ENCODE results near the gene MAP3K2.
"Not testable (repeated sequence)": the region's sequence is repeated elsewhere in the genome, so short reads cannot be mapped to it uniquely, and the experiment has no call there.

Gene MAP3K2

GRCh38 chr2:127421116-127421800 lies 33.5 kb upstream of the MAP3K2 start:
- no peak for DNase-seq

DNA sequence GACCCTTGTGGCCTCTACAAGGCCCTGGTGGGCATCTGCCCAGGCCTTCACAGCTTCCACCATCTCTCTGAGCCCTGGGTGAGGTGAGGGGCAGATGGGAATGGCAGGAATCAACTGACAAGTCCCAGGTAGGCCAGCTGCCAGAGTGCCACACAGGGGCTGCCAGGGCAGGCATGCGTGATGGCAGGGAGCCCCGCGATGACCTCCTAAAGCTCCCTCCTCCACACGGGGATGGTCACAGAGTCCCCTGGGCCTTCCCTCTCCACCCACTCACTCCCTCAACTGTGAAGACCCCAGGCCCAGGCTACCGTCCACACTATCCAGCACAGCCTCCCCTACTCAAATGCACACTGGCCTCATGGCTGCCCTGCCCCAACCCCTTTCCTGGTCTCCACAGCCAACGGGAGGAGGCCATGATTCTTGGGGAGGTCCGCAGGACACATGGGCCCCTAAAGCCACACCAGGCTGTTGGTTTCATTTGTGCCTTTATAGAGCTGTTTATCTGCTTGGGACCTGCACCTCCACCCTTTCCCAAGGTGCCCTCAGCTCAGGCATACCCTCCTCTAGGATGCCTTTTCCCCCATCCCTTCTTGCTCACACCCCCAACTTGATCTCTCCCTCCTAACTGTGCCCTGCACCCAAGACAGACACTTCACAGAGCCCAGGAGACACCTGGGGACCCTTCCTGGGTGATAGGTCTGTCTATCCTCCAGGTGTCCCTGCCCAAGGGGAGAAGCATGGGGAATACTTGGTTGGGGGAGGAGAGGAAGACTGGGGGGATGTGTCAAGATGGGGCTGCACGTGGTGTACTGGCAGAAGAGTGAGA lies 32.5 kb upstream of the MAP3K2 start:
- peak; percentile 15 for DNase-seq

DNA sequence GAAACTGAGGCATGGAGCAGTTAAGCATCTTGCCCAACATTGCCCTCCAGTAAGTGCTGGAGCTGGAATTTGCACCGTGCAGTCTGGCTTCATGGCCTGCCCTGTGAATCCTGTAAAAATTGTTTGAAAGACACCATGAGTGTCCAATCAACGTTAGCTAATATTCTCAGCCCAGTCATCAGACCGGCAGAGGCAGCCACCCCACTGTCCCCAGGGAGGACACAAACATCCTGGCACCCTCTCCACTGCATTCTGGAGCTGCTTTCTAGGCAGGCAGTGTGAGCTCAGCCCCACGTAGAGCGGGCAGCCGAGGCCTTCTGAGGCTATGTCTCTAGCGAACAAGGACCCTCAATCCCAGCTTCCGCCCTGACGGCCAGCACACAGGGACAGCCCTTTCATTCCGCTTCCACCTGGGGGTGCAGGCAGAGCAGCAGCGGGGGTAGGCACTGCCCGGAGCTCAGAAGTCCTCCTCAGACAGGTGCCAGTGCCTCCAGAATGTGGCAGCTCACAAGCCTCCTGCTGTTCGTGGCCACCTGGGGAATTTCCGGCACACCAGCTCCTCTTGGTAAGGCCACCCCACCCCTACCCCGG lies 31.8 kb upstream of the MAP3K2 start:
- DNase-seq, result peak; percentile 24

- DNase-seq, result no peak
Measured at GRCh38 chr2:127419112-127419430, 31.3 kb upstream of the MAP3K2 start.

DNA sequence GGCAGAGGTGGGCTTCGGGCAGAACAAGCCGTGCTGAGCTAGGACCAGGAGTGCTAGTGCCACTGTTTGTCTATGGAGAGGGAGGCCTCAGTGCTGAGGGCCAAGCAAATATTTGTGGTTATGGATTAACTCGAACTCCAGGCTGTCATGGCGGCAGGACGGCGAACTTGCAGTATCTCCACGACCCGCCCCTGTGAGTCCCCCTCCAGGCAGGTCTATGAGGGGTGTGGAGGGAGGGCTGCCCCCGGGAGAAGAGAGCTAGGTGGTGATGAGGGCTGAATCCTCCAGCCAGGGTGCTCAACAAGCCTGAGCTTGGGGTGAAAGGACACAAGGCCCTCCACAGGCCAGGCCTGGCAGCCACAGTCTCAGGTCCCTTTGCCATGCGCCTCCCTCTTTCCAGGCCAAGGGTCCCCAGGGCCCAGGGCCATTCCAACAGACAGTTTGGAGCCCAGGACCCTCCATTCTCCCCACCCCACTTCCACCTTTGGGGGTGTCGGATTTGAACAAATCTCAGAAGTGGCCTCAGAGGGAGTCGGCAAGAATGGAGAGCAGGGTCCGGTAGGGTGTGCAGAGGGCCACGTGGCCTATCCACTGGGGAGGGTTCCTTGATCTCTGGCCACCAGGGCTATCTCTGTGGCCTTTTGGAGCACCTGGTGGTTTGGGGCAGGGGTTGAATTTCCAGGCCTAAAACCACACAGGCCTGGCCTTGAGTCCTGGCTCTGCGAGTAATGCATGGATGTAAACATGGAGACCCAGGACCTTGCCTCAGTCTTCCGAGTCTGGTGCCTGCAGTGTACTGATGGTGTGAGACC lies 30.7 kb upstream of the MAP3K2 start, which contains the start of gene PROC:
Gene PROC, plus strand, starts transcription at position 128 of the 812 bp plus-strand sequence. CDS start 1,516 bp downstream, outside the sequence.
- DNase-seq, result no peak

- no peak for DNase-seq
Measured at GRCh38 chr2:127417406-127417805, 29.6 kb upstream of the MAP3K2 start.

DNA sequence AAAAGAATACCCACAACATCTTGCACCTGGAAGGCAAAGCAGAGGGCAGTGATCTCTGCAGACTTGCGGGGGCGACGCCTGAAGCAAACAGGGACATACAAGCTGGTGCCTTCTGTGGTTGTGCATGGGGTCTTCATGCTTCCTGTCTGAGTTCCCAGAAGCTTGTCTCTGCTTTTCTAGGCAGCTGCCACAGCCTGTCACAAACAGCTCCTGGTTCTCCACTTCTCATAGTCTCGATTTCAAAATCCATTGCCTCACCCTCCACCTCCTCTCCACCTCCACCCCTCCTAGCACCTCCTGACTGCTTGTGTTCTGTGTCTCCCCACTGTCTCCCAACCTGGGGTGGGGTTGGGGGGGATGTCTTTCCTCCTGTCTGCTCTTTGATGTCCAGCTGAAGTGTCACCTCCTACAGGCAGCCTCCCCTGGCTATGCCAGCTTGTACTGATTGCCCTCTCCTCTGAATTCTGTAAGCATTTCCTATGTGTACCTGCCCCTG lies 28.8 kb upstream of the MAP3K2 start:
- peak; percentile 61 for DNase-seq

- peak; percentile 67 for DNase-seq
Measured at GRCh38 chr2:127415593-127416505, 28.1 kb upstream of the MAP3K2 start.

- no peak for DNase-seq
Measured at GRCh38 chr2:127414638-127415592, 27.1 kb upstream of the MAP3K2 start.

DNA sequence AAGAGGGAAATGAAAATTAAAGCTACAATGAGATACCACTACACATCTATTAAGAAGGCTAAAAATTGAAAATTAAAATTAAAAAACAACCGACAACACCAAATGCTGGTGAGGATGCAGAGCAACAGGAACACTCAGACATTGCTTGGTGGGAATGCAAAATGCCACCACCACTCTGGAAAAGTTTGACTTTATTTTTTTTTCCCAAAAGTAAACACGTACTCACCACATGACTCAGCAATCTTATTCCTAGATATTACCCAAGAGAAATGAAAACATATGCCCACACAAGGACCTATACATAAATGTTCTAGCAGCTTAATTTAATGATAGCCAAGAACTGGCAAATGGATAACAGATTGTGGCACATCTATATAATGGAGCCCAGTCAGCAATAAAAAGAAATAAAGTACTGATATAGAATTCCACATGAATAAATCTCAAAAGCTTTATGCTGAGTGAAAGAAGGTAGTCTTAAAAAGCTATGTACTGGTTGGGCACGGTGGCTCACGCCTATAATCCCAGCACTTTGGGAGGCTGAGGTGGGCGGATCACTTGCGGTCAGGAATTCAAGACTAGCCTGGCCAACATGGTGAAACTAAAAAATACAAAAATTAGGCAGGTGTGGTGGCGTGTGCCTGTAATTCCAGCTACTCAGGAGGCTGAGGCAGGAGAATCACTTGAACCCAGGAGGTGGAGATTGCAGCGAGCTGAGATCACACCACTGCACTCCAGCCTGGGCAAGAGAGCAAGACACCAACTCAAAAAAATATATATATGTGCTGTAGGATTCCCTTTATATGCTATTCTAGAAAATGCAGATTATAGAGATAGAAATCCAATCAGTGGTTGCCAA lies 26.2 kb upstream of the MAP3K2 start:
- peak; percentile 53 for DNase-seq

- no peak for DNase-seq
Measured at GRCh38 chr2:127413200-127413599, 25.4 kb upstream of the MAP3K2 start.

GRCh38 chr2:127411653-127412369 lies 24.0 kb upstream of the MAP3K2 start:
- DNase-seq, result peak; percentile 44

GRCh38 chr2:127410871-127411652 lies 23.3 kb upstream of the MAP3K2 start:
- peak; percentile 38 for DNase-seq

DNA sequence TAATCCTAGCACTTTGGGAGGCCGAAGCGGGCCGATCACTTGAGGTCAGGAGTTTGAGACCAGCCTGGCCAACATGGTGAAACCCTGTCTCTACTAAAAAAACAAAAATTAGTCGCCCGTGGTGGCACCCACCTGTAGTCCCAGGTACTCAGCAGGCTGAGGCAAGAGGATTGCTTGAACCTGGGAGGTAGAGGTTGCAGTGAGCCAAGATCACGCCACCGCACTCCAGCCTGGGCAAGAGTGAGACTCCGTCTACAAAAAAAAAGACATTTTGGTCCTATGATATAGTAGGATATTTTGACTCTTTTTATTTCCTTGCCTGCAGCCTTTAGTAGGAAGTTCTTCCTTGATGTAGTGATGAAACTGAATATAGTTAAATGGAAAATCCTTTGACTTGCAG lies 21.9 kb upstream of the MAP3K2 start:
- DNase-seq, result not testable (repeated sequence)

- DNase-seq, result no peak
Measured at GRCh38 chr2:127408807-127409099, 21.0 kb upstream of the MAP3K2 start.

DNA sequence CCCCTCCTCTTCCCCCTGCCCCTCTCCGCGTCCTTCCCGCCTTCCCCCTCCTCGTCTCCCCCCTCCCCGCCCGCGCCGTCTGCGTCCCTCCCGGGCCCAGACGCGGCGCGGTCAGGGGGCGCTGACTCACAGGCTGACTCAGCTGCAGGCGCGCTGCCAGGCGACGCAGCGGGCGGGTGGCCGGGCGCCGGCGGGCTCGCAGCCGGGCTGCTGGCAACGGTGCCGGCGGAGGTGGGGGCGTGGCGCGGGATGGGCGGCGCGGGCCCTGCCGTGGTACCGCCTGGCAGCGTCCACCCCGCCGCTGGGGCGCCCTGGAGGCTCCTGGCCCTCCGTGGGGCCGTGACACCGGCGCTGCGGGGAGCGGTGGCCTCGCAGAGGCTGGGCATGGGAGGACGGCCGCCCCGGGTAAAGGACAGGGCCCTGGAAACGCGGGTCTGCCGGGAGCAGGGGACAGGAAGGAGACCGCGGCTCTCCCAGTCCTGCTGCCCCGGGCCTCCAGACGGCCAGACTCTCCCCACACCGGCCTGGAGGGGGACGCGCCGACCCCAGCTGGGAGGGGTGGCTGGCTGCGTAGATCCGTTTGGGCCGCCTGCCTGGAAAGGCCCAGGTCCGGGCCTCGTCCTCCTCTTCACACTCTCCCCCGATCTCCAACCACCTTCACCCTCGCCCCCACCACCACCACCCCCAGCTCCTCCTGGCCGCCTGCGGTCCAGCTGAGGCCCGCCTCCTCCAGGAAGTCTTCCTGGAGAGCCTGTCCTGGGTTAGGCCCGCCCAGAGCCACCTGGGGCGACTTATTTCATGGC lies 20.4 kb upstream of the MAP3K2 start:
- peak; percentile 88 for DNase-seq

- no peak for DNase-seq
Measured at GRCh38 chr2:127407661-127408003, 19.9 kb upstream of the MAP3K2 start.

Data from NCI-H2171 treated with DMSO at 0.1 percent for 48 hours (cell line).